Urinary bladder (tissue), 4 donors: ENCODE measurements around the gene STK11IP. TPM values are rescaled to one million over a fixed set of nuclear protein-coding genes. Genes with fewer than 3 reads are reported as not detected.

Experiments
- DNase-seq: peaks from one replicate; pipeline ENCODE4 v3.0.0-alpha.2; 2015; ENCODE audit errors: extremely low spot score
- H3K27ac ChIP-seq: one replicate; pipeline ENCODE4 v1.5.1; 2013; ENCODE audit warnings: low read depth, mild to moderate bottlenecking, moderate library complexity
- H3K36me3 ChIP-seq: one replicate; pipeline ENCODE4 v1.6.1; 2013; ENCODE audit warnings: mild to moderate bottlenecking, moderate library complexity; ENCODE audit not compliant: insufficient read depth
- H3K4me1 ChIP-seq: one replicate; pipeline ENCODE4 v1.6.1; 2013; ENCODE audit warnings: mild to moderate bottlenecking, moderate library complexity; ENCODE audit not compliant: insufficient read depth
- H3K4me3 ChIP-seq: one replicate; pipeline ENCODE4 v1.5.1; 2013; ENCODE audit warnings: low read depth, low read length
- whole genome bisulfite sequencing: extraction: QIAGEN DNeasy Blood & Tissue Kit; methylation state at CpG from one replicate; pipeline ENCODE4 v1.1.7; 2013; 5-methylcytosine and 5-hydroxymethylcytosine counted together
- polyA plus RNA-seq: library from polyadenylated mRNA; stranded (reverse); fragments of 200-250 nt; gene quantifications from one replicate; pipeline ENCODE4 v1.2.3, GENCODE V29; 2013
- total RNA-seq: library from RNA; depleted of rRNA; stranded (reverse); fragments of >200 nt; gene quantifications from one replicate; pipeline ENCODE4 v1.2.3, GENCODE V29; 2014
- donor health status: healthy with polysubstance abuse.
- donor health status: healthy.

Gene STK11IP
- total and polyA plus RNA-seq, 2 donors: 19.7 to 19.8 TPM

- H3K4me3 ChIP-seq: no peak overlapping the region
- no peaks in the 10 kb centered on the region for H3K4me1 ChIP-seq
- H3K27ac ChIP-seq: no peak overlapping the region
- no peak for DNase-seq
- whole genome bisulfite sequencing: 79% methylated on average over 8 of the region's 8 CpGs
- no peaks in the 10 kb centered on the region for H3K36me3 ChIP-seq
Observed at GRCh38 chr2:219626540-219626939, 28.9 kb downstream of the STK11IP start.

- DNase-seq: no peak
- Histone ChIP-seq H3K4me3 (peak within 1 kb of the TSS; percentile 62), H3K36me3 (no peaks in the 10 kb centered on the region), H3K4me1 (no peaks in the 10 kb centered on the region), H3K27ac (no peak within 1 kb of the TSS)
- 4% methylated on average over 95 of the region's 103 CpGs for WGBS
Observed at GRCh38 chr2:219627103-219628100, 29.7 kb downstream of the STK11IP start, which contains the start of gene SLC4A3. SLC4A3 (plus strand) TSS chr2:219627630; CDS start chr2:219627993, 363 bp downstream.

GRCh38 chr2:219628235-219628985 lies 30.8 kb downstream of the STK11IP start:
- no peaks in the 10 kb centered on the region for H3K36me3 ChIP-seq
- WGBS: 83% methylated on average over 26 of the region's 26 CpGs
- no peak overlapping the region for H3K27ac ChIP-seq
- no peak overlapping the region for H3K4me3 ChIP-seq
- DNase-seq: no peak
- no peaks in the 10 kb centered on the region for H3K4me1 ChIP-seq

- WGBS: 80% methylated on average over 16 of the region's 16 CpGs
- Histone ChIP-seq H3K27ac (no peak overlapping the region), H3K36me3 (no peaks in the 10 kb centered on the region), H3K4me3 (no peak overlapping the region), H3K4me1 (no peaks in the 10 kb centered on the region)
- no peak for DNase-seq
Observed at GRCh38 chr2:219628986-219629901, 31.6 kb downstream of the STK11IP start.

GRCh38 chr2:219629976-219630695 lies 32.5 kb downstream of the STK11IP start:
- no peaks in the 10 kb centered on the region for H3K36me3 ChIP-seq
- no peak overlapping the region for H3K27ac ChIP-seq
- 88% methylated on average over 20 of the region's 20 CpGs for WGBS
- no peak overlapping the region for H3K4me3 ChIP-seq
- no peak for DNase-seq
- H3K4me1 ChIP-seq: no peaks in the 10 kb centered on the region

- Histone ChIP-seq H3K4me3 (no peak overlapping the region), H3K36me3 (no peaks in the 10 kb centered on the region), H3K27ac (no peak overlapping the region), H3K4me1 (no peaks in the 10 kb centered on the region)
- no peak for DNase-seq
- 85% methylated on average over 17 of the region's 17 CpGs for WGBS
Observed at GRCh38 chr2:219630770-219631405, 33.2 kb downstream of the STK11IP start.

GRCh38 chr2:219631406-219631891 lies 33.8 kb downstream of the STK11IP start:
- WGBS: 89% methylated on average over 9 of the region's 9 CpGs

GRCh38 chr2:219631904-219632759 lies 34.5 kb downstream of the STK11IP start:
- 89% methylated on average over 34 of the region's 34 CpGs for WGBS
- no peak overlapping the region for H3K27ac ChIP-seq

More at GRCh38 chr2:219631406-219631891, 33.8 kb downstream of the STK11IP start:
- no peak for DNase-seq
- H3K27ac ChIP-seq: no peak overlapping the region
- no peaks in the 10 kb centered on the region for H3K4me1 ChIP-seq
- H3K4me3 ChIP-seq: no peak overlapping the region
- H3K36me3 ChIP-seq: no peaks in the 10 kb centered on the region

GRCh38 chr2:219632760-219633105 lies 35.1 kb downstream of the STK11IP start:
- DNase-seq: no peak
- Histone ChIP-seq H3K36me3 (no peaks in the 10 kb centered on the region), H3K27ac (no peak overlapping the region), H3K4me3 (no peak overlapping the region), H3K4me1 (no peaks in the 10 kb centered on the region)
- WGBS: 92% methylated on average over 8 of the region's 8 CpGs

More at GRCh38 chr2:219631904-219632759, 34.5 kb downstream of the STK11IP start:
- no peak for DNase-seq
- Histone ChIP-seq H3K4me1 (no peaks in the 10 kb centered on the region), H3K36me3 (no peaks in the 10 kb centered on the region), H3K4me3 (no peak overlapping the region)

- Histone ChIP-seq H3K36me3 (no peaks in the 10 kb centered on the region), H3K4me3 (no peak overlapping the region), H3K4me1 (no peaks in the 10 kb centered on the region), H3K27ac (no peak overlapping the region)
- 91% methylated on average over 22 of the region's 22 CpGs for WGBS
- no peak for DNase-seq
Observed at GRCh38 chr2:219633276-219634065, 35.8 kb downstream of the STK11IP start.
